ENCODE results near the gene CCR3. TPM values are rescaled to one million over a fixed set of nuclear protein-coding genes. Genes with fewer than 3 reads are reported as not detected.

Gene CCR3
- total RNA-seq, 1 experiment from 2014 or later = not detected

DNA sequence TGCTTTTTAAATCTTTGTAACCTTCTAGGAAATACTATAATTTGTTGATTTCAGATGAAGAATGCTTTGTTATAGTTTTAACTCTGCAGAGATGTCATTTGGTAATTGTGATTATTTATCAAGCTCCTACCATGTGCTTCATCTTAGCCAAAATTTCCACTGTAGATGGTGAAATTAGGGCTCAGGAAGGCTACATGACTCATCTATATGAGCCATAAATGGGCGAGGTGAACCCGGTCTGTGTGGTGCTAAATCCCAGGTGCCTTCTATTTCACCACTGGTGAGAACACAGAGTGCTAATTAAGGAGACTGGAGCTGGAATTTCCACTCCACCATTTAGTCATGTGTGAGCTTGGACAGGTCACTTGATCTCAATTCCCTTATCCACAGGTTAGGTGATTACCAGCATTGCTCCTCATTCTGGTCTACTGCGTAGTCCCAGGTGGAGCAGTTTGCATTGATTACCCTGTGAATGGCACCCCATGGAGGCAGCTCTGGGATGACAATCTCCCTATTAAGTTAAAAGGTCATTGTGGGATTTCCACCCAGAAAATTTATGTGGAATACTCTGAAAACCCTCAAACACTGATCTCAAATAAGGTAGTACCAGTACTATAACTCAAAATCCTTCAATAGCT lies 2.8 kb upstream of the CCR3 start:
- ChIA-PET RAD21 (ENCODE audit: low non-redundant PET in 1 of 2, low total read pairs in 2 of 2, uncharacterized antibody in 2 of 2, unreplicated experiment in 2 of 2) (no interaction called here), POLR2A (no interaction called here), CTCF (no interaction called here)
- Histone ChIP-seq H3K4me1 (ENCODE audit: control insufficient read depth in 1 of 2, insufficient read depth in 2 of 2, low read length in 2 of 2) (no peaks in the 10 kb centered on the region), H4K20me1 (ENCODE audit: insufficient read depth) (no peaks in the 10 kb centered on the region), H3K4me2 (ENCODE audit: low read length) (no peak overlapping the region), H3K4me3 (replicated peaks in 1 of 2; ENCODE audit: low read depth in 1 of 2, low read length in 2 of 2) (no peak overlapping the region), H3K36me3 (ENCODE audit: control insufficient read depth in 1 of 2, insufficient read depth in 2 of 2, low read length in 2 of 2) (no peaks in the 10 kb centered on the region), H3K9ac (ENCODE audit: low read length) (no peak overlapping the region), H3K27me3 (ENCODE audit: insufficient read depth, low read length) (peaks cover 32% of the 10 kb centered on the region; the same call in 1 of the 2 replicates), H2AFZ (ENCODE audit: low read depth, low read length, poor library complexity, severe bottlenecking) (no peak overlapping the region), H3K79me2 (ENCODE audit: insufficient read depth, low read length) (no peaks in the 10 kb centered on the region), H3K9me2 (ENCODE audit: insufficient read depth) (no peaks in the 10 kb centered on the region), H3K27ac (ENCODE audit: low read depth, low read length) (no peak overlapping the region), H3K9me3 (ENCODE audit: control insufficient read depth in 1 of 2, insufficient read depth in 1 of 2, low read depth in 1 of 2, low read length in 2 of 2) (no peaks in the 10 kb centered on the region)
- ATAC-seq (no peak), DNase-seq (ENCODE audit: low read depth, low spot score) (no peak)
- intact Hi-C loops (cut with micrococcal nuclease) = no loop called here
- TF ChIP-seq POLR2A (IDR thresholded peaks at IDR 0.05; ENCODE audit: borderline replicate concordance, extremely low read depth, insufficient read depth, insufficient read length) (no peak), ZFX (IDR thresholded peaks at IDR 0.05) (no peak), CEBPB (IDR thresholded peaks at IDR 0.05; ENCODE audit: low read depth) (no peak), EGR1 (IDR thresholded peaks at IDR 0.05; ENCODE audit: low read depth) (no peak), JUND (IDR thresholded peaks at IDR 0.05) (no peak)
- no TSS peak for BruUV-seq (replicated peaks)

DNA sequence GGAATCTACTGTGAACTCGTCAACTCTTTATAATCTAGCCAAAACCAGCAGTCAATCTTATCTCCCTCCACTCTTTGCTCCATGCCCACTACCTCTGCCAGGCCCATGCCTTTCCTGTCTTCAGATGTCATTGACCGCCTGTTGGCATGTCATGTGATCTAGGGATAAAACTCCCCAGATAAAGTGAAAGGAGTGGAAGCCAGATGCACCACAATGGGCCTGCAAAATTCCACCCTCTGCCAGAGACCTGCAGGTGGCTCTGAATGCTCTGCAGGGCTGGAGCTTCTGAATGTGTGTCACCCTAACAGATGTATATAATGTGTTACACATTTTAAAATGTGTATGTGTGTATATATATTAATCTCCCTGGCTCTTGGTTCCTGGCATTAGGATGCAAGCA lies 2.3 kb upstream of the CCR3 start:
- DNase-seq (ENCODE audit: low read depth, low spot score) (no peak), ATAC-seq (no peak)
- no peaks in the 10 kb centered on the region for H3K9me2 ChIP-seq (ENCODE audit: insufficient read depth)
- POLR2A ChIA-PET = no interaction called here
- H3K27ac ChIP-seq (ENCODE audit: low read depth, low read length) = no peak overlapping the region
- RAD21 ChIA-PET (ENCODE audit: low non-redundant PET in 1 of 2, low total read pairs in 2 of 2, uncharacterized antibody in 2 of 2, unreplicated experiment in 2 of 2) = no interaction called here
- H3K4me3 ChIP-seq (replicated peaks in 1 of 2; ENCODE audit: low read depth in 1 of 2, low read length in 2 of 2) = no peak overlapping the region
- H3K9me3 ChIP-seq (ENCODE audit: control insufficient read depth in 1 of 2, insufficient read depth in 1 of 2, low read depth in 1 of 2, low read length in 2 of 2) = no peaks in the 10 kb centered on the region
- CTCF ChIA-PET = no interaction called here
- no peak overlapping the region for H2AFZ ChIP-seq (ENCODE audit: low read depth, low read length, poor library complexity, severe bottlenecking)
- H3K4me2 ChIP-seq (ENCODE audit: low read length) = no peak overlapping the region
- intact Hi-C loops (cut with micrococcal nuclease) = no loop called here
- TF ChIP-seq ZNF274 (IDR thresholded peaks at IDR 0.05; ENCODE audit: low read depth, low read length) (no peak), SRF (IDR thresholded peaks at IDR 0.05; ENCODE audit: low read depth) (no peak), SIN3A (IDR thresholded peaks at IDR 0.05; ENCODE audit: low read depth) (no peak), REST (IDR thresholded peaks at IDR 0.05; ENCODE audit: low read depth) (no peak), POLR2A (IDR thresholded peaks at IDR 0.05; ENCODE audit: borderline replicate concordance, extremely low read depth, insufficient read depth, insufficient read length) (no peak), EZH2 (IDR thresholded peaks at IDR 0.05) (no peak), RAD21 (IDR thresholded peaks at IDR 0.05; ENCODE audit: low read depth) (no peak), SP1 (IDR thresholded peaks at IDR 0.05; ENCODE audit: low read depth) (no peak), TCF7L2 (IDR thresholded peaks at IDR 0.05; ENCODE audit: borderline replicate concordance, extremely low read depth, insufficient read depth, insufficient read length) (no peak), JUND (IDR thresholded peaks at IDR 0.05) (no peak), EGR1 (IDR thresholded peaks at IDR 0.05; ENCODE audit: low read depth) (no peak)
- TF ChIP-seq, protein P1, sequence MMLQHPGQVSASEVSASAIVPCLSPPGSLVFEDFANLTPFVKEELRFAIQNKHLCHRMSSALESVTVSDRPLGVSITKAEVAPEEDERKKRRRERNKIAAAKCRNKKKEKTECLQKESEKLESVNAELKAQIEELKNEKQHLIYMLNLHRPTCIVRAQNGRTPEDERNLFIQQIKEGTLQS (IDR thresholded peaks at IDR 0.05) = no peak
- no peaks in the 10 kb centered on the region for H3K79me2 ChIP-seq (ENCODE audit: insufficient read depth, low read length)
- no peaks in the 10 kb centered on the region for H4K20me1 ChIP-seq (ENCODE audit: insufficient read depth)
- H3K4me1 ChIP-seq (ENCODE audit: control insufficient read depth in 1 of 2, insufficient read depth in 2 of 2, low read length in 2 of 2) = no peaks in the 10 kb centered on the region
- H3K9ac ChIP-seq (ENCODE audit: low read length) = no peak overlapping the region
- H3K27me3 ChIP-seq (ENCODE audit: insufficient read depth, low read length) = peaks cover 31% of the 10 kb centered on the region; the same call in 1 of the 2 replicates
- no TSS peak for BruUV-seq (replicated peaks)
- H3K36me3 ChIP-seq (ENCODE audit: control insufficient read depth in 1 of 2, insufficient read depth in 2 of 2, low read length in 2 of 2) = no peaks in the 10 kb centered on the region

Data from HCT116 (cell line).